Measurements from ENCODE around the gene ZBTB18. TPM values are rescaled to one million over a fixed set of nuclear protein-coding genes. Genes with fewer than 3 reads are reported as not detected.

Gene ZBTB18
- total RNA-seq, 2 experiments from 2014 or later: 57.2 to 59.9 TPM

DNA sequence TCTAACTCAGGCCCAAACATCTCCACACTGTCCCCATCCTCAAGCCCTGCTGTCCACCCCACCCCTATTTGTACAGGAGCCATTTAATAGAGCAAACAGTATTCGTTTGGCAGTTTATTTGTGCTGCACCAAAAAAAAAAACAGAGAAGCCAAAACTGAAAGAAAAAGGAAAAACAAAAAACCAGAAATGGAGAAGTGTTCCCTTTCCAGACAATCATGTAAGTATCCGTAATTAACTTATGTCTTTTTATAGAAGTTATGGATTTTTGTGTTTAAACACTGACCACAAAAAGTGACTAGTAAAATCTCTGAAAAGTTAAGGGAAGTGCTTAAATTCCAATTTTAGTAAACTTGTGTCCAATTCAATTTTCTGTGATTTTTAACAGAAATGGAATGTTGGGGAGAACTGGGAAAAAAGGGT is 40.4 kb upstream of the ZBTB18 start:
- Histone ChIP-seq H3K27ac (ENCODE audit: low read depth in 1 of 2, low read length in 2 of 2) (no peak overlapping the region), H3K27me3 (ENCODE audit: control insufficient read depth in 1 of 2, insufficient read depth in 2 of 2, low read length in 2 of 2) (no peaks in the 10 kb centered on the region), H3K9me3 (ENCODE audit: control insufficient read depth in 1 of 2, insufficient read depth in 1 of 2, low read length in 2 of 2) (no peaks in the 10 kb centered on the region), H3K36me3 (ENCODE audit: insufficient read depth, low read length) (no peaks in the 10 kb centered on the region), H3K4me1 (ENCODE audit: insufficient read depth, low read length) (no peaks in the 10 kb centered on the region), H3K4me3 (ENCODE audit: low read length) (no peak overlapping the region)
- Mint-ChIP-seq H3K36me3 (ENCODE audit: low read depth) (no peaks in the 10 kb centered on the region), H3K27ac (no peak overlapping the region), H3K27me3 (no peaks in the 10 kb centered on the region), H3K9me3 (no peaks in the 10 kb centered on the region), H3K4me1 (ENCODE audit: low read depth) (no peaks in the 10 kb centered on the region), H3K4me3 (no peak overlapping the region)
- CTCF ChIA-PET: no interaction called here
- TF ChIP-seq, protein P1, sequence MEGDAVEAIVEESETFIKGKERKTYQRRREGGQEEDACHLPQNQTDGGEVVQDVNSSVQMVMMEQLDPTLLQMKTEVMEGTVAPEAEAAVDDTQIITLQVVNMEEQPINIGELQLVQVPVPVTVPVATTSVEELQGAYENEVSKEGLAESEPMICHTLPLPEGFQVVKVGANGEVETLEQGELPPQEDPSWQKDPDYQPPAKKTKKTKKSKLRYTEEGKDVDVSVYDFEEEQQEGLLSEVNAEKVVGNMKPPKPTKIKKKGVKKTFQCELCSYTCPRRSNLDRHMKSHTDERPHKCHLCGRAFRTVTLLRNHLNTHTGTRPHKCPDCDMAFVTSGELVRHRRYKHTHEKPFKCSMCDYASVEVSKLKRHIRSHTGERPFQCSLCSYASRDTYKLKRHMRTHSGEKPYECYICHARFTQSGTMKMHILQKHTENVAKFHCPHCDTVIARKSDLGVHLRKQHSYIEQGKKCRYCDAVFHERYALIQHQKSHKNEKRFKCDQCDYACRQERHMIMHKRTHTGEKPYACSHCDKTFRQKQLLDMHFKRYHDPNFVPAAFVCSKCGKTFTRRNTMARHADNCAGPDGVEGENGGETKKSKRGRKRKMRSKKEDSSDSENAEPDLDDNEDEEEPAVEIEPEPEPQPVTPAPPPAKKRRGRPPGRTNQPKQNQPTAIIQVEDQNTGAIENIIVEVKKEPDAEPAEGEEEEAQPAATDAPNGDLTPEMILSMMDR (IDR thresholded peaks at IDR 0.05): no peak
- DNase-seq (no peak), ATAC-seq (ENCODE audit: poor library complexity) (no peak)
- intact Hi-C loops (cut with DNase I, micrococcal nuclease): no loop called here
- POLR2A ChIA-PET: interaction anchor here (1.1 kb wide), 1 partner anchor 64 kb away, joined by 5 read pairs; no protein-coding TSS in a partner anchor

DNA sequence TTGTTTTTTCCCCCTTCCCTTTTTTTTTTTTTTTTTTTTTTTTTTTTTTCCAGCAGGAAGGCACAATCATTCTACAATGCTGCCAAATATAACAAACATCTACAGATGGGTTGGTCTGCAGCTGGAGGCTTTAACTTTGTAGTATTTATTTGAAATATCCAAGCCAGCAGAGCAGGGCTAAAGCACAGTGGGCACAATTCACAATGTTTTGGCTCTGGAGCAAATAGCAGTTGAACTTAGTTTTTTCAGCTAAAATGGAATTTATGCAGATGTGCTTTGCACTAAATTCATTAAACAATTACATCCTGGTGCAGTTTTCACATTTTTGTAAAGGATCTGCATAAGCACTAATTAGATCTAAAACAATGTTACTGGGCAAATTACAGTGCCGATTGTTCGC is 39.8 kb upstream of the ZBTB18 start:
- H3K27me3 ChIP-seq (ENCODE audit: control insufficient read depth in 1 of 2, insufficient read depth in 2 of 2, low read length in 2 of 2): no peaks in the 10 kb centered on the region
- Mint-ChIP-seq H3K27me3 (no peaks in the 10 kb centered on the region), H3K9me3 (no peaks in the 10 kb centered on the region), H3K36me3 (ENCODE audit: low read depth) (no peaks in the 10 kb centered on the region), H3K27ac (no peak overlapping the region), H3K4me1 (ENCODE audit: low read depth) (no peaks in the 10 kb centered on the region), H3K4me3 (no peak overlapping the region)
- CTCF ChIA-PET: no interaction called here
- POLR2A ChIA-PET: no interaction called here
- no peaks in the 10 kb centered on the region for H3K9me3 ChIP-seq (ENCODE audit: control insufficient read depth in 1 of 2, insufficient read depth in 1 of 2, low read length in 2 of 2)
- H3K36me3 ChIP-seq (ENCODE audit: insufficient read depth, low read length): no peaks in the 10 kb centered on the region
- intact Hi-C loops (cut with DNase I, micrococcal nuclease): no loop called here
- DNase-seq (no peak), ATAC-seq (ENCODE audit: poor library complexity) (no peak)
- TF ChIP-seq, protein P1 (IDR thresholded peaks at IDR 0.05): no peak
- no peak overlapping the region for H3K27ac ChIP-seq (ENCODE audit: low read depth in 1 of 2, low read length in 2 of 2)
- no peaks in the 10 kb centered on the region for H3K4me1 ChIP-seq (ENCODE audit: insufficient read depth, low read length)
- H3K4me3 ChIP-seq (ENCODE audit: low read length): no peak overlapping the region

DNA sequence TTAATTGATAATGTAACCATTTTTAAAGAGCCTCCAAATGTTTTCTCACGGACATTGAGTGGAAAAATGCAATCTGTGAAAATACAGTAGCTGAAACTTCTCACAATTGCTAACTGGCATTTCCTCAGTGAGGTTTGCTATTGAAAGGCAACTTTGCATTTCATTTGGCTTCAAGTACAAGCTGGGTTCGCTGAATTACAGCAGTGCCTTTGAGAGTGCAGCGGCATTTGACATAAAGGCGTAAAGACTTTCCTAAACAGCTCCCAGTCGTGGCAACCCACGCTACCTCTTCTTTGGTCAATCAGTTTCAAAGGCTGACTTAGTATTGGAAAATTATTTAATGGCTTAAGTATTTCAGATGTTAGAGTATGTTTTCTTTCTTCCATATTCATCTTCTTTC is 39.3 kb upstream of the ZBTB18 start:
- POLR2A ChIA-PET: no interaction called here
- no peaks in the 10 kb centered on the region for H3K27me3 Mint-ChIP-seq
- H3K4me3 ChIP-seq (ENCODE audit: low read length): no peak overlapping the region
- CTCF ChIA-PET: no interaction called here
- TF ChIP-seq, protein P1 (IDR thresholded peaks at IDR 0.05): no peak
- no peak overlapping the region for H3K27ac ChIP-seq (ENCODE audit: low read depth in 1 of 2, low read length in 2 of 2)
- no peak overlapping the region for H3K27ac Mint-ChIP-seq
- no peak overlapping the region for H3K4me3 Mint-ChIP-seq
- H3K36me3 ChIP-seq (ENCODE audit: insufficient read depth, low read length): no peaks in the 10 kb centered on the region
- DNase-seq (no peak), ATAC-seq (ENCODE audit: poor library complexity) (no peak)
- H3K4me1 Mint-ChIP-seq (ENCODE audit: low read depth): no peaks in the 10 kb centered on the region
- no peaks in the 10 kb centered on the region for H3K9me3 ChIP-seq (ENCODE audit: control insufficient read depth in 1 of 2, insufficient read depth in 1 of 2, low read length in 2 of 2)
- H3K27me3 ChIP-seq (ENCODE audit: control insufficient read depth in 1 of 2, insufficient read depth in 2 of 2, low read length in 2 of 2): no peaks in the 10 kb centered on the region
- H3K36me3 Mint-ChIP-seq (ENCODE audit: low read depth): no peaks in the 10 kb centered on the region
- no peaks in the 10 kb centered on the region for H3K4me1 ChIP-seq (ENCODE audit: insufficient read depth, low read length)
- H3K9me3 Mint-ChIP-seq: no peaks in the 10 kb centered on the region
- intact Hi-C loops (cut with DNase I, micrococcal nuclease): no loop called here

All from CD4-positive, alpha-beta T cell (primary cell).